HG03097 (cell line): ENCODE measurements around the gene TAS1R2.
"Not testable (repeated sequence)": the region's sequence is repeated elsewhere in the genome, so short reads cannot be mapped to it uniquely, and the experiment has no call there.

Source experiments
- ATAC-seq: cut with Tn5 transposase; IDR thresholded peaks from one replicate; pipeline ENCODE4 v1.9.1; 2021; ENCODE audit not compliant: unreplicated experiment, low FRiP score

Gene TAS1R2

DNA sequence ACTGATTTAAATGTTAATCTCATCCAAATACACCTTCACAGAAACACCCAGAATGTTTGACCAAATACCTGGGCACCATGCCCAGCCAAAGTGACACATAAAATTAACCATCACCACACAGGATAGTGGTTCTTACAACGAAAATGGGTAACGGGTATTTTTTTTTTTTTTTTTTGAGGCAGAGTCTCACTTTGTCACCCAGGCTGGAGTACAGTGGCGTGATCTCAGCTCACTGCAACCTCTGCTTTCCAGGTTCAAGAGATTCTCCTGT lies 11.1 kb upstream of the TAS1R2 start:
- not testable (repeated sequence) for ATAC-seq

DNA sequence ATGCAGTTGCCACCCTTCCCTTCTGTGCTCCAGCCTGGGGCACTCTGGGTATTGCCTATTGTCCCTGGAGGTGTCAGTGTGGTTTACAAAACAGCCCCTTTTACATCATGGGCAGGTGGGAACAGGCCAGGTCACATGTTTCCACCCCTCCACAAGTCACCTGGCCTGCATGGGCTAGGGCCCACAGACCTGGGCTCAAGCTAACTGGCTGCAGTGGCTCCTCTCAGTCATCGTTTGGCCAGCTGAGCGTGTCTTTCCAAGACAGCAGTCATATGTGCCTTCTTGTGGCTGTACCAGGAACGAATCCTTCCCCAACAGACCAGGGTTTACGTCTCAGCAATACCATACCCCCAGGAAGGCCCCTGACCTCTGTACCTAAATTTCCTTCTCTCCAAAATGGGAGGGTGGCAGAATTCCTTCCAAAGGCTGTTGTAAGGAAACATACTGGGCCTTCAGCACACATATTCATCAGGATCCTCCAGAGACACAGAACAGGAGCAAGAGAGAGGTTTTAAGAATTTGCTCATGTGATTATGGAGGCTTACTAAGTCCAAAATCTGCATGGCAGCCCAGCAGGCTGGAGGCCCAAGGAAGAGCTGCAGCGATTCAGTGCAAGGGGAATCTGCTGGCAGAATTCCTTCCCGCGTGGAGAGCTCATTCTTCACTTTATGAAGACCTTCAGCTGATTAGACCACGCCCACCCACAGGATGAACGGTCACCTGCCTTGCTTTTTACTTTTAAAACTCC lies 10.6 kb upstream of the TAS1R2 start:
- ATAC-seq = no peak

DNA sequence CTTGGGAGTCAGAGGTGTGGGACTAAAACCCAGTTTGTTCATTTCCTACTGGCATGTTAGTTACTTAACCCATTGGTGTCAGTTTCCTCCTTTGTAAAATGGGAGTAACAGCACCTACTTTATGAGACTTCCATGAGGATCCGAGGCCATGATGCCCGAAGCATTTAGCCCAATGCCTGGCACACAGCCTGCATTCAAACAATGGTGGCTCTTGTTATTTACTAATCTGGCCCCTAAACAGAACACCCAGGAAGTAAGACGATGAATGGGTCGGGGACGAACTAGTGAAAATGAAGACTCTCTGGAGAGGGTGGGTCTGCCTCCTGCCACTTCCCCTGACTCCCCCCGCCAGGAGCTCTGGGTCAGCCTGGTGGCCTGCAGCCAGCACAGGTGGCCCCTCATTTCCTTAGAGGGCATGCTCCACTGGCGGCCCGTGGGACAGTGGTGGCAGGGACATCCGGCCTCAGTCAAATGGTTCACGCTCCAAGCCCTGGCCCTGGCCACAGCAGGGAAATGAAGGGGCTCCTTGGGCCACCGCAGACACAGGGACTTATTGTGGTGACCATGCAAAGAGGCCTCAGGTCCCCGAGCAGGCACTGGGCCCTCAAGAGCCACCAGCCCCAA lies 9.5 kb upstream of the TAS1R2 start:
- no peak for ATAC-seq

DNA sequence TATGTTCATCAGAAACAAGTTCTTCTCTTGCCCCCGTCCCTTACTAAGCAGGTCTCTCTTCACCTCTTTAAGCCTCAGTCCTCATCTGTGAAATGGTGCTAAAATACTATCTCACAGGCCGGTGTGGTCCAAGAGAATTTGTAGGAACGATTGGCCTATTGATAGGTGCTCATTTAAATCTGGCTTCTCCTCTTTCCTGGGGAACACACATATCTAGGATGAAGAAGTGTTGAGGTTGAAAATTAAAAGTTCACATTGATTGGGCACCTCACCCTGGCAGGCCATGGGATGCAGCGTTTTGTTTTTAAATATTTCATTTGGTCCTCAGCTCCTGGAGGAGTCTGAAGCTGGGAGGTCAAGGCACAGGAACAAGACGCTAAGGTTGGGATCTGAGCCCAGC lies 8.9 kb upstream of the TAS1R2 start:
- no peak for ATAC-seq

DNA sequence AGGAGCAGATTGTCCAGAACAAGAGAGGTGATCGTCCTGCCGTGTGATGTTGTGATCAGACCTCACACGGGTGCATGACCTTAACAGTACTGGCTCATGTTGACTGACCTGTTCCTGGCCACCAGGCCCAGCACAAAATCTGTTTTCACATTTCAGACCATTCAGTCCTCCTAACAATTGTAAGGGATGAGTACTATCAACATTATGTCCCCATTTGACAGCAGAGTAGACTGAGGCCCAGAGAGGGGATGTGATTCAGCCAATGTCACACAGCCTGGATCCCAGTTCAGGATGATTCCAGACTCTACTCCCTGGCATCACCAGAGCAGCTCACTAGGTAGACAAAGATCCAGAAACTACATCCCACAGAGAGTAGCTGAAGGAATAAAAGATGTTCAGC lies 7.4 kb upstream of the TAS1R2 start:
- no peak for ATAC-seq

DNA sequence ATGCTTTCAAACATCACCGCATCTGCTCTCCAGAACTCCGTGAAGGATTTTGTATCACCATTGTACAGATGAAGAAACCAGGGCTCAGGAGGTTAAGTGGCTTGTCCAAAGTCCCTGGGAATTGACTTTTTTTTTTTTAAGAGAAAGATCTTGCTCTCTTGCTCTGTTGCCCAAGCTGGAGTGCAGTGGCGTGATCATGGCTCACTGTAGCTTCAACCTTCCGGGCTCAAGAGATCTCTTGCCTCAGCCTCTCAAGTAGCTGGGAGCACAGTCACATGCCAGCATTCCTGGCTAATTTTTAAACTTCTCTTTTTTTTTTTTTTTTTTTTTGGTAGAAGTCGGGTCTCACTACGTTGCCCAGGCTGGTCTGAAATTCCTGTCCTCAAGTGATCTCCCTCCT lies 6.9 kb upstream of the TAS1R2 start:
- no peak for ATAC-seq

DNA sequence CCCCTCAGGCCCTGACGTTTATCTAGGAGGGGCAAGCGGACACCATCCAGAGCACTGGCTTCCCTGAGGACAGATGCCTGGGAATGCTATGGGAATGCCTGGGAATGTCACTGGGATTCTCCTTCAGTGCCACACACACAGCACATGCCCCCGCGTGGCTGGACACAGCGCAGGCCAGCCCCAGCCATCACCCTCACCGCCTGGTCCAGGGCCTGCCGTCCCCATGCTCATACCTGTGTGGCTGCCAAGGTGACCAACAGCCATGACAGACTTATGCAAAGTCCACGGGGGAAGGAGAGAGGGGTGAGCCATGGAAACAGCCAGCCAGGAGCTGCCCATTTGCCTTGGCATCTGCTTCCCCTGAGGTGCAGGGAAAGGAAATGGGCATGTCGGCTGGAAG lies 5.7 kb upstream of the TAS1R2 start:
- ATAC-seq = no peak

DNA sequence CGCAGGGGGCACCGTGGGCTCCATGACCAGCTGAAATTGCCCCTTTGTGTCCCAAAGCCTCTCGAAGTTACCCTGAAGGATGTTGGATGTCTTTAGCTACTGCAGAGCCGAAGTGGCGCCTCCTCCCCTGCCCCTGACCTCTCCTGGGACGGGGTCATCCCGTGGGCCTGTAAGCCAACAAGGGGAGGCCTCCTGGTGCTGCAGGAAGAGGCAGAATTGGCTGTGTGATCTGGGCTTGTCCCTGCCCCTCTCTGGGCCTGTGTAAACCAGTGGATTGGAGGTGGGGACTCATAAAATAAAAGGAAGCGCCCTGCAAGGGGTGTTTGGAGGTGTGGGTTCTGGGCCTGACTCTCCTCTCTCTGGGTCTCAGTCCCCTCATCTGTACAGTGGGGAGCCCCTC lies 2.1 kb upstream of the TAS1R2 start:
- ATAC-seq = no peak

DNA sequence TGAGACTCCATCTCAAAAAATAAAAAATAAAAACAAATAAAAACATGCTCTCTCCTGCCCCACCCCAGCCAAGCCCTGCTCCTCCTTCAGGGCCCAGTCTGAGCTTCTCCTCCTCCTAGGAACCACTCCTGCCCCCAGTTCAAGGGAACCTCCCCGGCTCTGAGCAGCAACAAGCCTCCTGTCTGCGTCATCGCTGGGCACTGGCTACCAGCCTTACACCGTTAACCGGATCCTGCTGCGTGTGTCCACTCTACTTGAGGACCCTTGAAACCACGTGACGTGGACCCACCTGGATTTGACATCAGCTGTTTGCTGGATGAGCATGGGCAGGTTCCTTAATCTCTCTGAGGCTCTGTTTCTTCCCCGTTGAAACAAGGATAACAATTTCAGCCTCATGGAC lies 1.6 kb upstream of the TAS1R2 start:
- ATAC-seq = no peak

DNA sequence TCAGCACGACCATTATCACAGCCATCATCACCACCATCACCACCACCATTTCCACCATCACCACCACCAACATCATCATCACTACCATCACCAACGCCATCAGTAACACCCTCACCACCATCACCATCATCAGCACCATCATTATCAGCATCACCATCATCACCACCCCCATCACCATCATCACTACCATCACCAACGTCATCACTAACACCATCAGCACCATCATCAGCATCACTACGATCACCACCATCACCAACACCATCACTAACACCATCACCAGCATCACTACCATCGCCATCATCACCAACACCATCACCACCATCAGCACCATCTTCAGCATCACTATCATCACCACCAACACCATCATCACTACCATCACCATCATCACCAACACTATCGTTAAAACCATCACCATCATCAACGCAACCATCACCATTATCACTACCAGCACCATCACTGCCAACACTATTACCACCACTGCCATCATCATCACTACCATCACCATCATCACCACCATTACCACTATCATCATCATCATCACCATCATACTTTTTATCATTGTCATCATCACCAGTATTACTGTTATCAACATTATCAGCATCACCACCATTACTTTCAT lies 1.3 kb downstream of the TAS1R2 start:
- ATAC-seq = no peak

DNA sequence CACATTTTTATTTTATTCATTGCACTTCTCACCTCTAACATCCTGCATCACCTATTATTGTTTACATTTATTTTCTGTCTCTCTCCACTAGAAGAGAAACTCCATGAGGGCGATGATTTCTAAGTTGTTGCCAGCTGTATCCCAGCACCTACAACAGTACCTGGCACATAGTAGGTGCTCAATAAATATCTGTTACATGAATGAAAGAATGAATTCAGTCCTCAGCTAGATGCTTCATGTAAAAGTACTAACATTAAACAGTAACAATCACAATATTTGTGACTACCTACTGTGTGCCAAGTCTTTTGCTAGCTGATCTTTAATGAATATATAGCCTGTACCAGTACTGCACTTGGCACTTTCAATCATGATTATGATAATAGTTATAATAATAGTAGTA lies 3.0 kb downstream of the TAS1R2 start:
- no peak for ATAC-seq

DNA sequence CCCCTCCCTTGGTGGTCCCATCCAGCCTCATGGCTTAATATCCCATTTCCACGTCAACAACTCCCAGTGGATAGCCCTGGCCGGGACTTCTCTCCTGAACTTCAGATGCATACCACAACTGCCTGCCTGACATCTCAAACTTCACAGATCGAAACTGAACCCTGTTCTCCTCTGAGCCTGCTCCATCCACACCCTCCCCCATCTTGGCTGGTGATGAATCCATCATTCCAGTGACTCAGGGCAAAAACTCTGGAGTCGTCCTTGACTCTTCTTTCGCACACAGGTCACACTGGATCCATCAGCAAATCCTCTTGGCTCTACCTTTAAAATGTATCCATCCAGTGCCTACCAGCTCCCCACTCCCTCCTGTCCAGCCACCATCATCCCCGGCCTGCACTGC lies 3.9 kb downstream of the TAS1R2 start:
- ATAC-seq = no peak

DNA sequence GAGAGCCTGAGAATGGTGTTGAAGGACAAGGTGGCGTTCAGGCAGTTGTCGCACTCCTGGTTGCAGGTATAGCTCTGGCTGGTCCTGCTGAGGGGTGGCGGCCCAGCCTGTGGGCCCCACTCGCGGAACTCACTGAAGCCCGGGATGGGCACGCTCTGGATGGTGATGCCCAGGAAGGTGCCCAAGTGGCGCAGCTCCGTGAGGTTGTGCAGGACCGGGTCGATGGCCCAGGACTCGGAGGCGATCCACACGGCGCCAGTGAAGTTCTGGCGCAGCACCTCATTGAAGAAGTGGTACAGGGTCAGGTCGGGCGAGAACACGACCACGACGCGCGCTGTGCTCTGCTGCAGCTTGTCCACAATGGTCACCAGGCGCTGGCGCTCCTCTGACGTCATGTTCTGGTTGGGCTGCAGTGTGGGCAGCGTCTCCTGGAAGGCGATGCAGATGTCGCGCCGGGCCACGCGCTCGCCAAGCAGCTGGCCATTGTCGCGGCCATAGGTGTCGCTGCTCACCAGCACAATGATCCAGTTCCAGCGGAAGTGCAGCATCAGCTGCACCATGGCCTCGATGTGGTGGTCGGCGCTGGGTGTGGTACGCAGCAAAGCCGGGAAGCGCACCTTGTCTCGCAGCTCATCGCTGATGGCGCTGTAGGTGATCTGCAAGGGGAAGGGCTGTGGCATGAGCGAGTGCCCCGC lies 5.0 kb downstream of the TAS1R2 start:
- no peak for ATAC-seq

DNA sequence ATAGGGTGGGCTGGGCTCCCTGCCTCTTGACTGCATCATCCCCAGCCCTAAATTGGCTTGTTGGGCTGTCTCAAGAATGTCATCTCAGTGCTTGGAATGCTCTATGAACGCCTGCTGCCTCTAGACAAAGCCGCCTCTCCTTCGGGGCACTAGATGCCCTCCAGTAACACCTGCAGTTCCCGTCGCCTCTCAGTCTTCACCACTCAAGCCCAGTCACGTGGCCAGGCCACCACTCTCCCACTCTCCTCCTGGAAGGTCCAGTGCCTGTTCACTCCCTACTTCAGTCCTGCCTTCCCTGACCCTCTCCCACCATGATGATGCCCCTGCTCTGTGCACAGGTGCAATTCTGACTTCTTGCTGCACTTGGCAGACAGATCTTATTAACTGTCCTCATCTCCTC lies 7.0 kb downstream of the TAS1R2 start:
- ATAC-seq = no peak

DNA sequence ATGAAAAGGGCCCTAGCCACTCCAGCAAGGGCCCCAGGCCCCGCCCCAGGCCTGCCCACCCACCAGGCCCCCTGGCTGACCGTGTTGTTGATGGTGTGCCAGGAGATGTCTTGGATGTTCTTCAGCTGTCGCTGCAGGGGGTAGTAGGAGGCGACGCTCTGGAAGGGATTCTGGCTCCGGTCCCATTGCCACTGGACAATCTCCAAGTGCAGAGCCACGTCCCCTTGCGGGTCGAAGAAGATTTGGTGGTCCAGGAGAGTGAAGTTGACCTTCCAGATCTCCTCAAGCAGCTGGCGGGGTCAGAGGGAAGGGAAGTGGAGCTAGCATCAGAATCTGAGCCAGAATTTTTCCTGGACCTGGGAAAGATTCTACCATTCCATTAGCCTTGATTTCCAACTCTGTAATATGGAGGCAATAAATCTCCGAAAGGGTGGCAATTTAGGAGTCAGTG lies 10.2 kb downstream of the TAS1R2 start:
- ATAC-seq = no peak

DNA sequence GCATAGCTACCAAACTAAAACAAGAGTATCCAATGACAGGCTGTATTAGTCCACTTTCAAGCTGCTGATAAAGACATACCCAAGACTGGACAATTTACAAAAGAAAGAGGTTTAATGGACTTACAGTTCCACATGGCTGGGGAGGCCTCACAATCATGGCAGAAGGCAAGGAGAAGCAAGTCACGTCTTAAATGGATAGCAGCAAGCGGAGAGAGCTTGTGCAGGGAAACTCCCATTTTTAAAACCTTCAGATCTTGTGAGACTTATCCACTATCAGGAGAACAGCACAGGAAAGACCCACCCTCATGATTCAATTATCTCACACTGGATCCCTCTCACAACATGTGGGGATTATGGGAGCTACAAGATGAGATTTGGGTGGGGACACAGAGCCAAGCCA lies 11.7 kb downstream of the TAS1R2 start:
- ATAC-seq = not testable (repeated sequence)

DNA sequence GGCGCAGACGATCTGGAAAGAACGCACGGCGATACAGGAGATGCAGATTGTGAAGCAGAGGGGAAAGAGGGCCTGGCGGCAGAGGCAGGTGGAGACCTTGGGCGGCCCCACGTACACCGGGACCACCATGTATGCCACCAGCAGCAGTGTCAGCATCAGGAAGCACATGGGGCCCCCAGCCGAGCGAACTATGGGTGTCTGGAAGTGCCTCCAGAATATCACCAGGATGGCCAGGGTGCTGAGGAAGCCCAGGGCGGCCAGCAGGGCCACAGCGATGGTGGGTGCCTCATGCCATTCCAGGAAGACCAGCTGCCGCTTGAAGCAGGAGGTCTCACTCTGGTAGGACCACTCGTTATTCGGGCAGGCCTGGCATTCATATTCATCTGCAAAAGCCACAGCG lies 19.3 kb downstream of the TAS1R2 start:
- ATAC-seq = no peak

DNA sequence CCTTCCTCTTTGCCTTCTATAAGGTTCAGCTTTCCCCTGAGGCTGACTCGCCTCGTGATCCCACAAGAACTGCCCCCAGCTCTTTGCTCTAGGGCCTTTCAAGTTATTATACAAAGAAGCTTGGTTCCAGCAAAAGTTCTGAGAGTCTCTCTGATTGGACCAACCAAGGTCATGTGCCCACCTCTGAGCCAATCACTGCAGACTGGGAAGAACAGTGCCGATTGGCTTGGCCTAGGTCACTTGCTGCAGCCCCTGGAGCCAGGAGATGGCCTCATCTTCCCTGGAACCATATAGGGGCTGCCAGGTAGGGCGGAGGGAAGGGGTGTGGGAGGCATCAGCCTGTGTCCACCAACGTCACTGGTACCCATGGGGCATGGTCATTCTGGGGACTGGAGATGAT lies 22.8 kb downstream of the TAS1R2 start:
- ATAC-seq = no peak

DNA sequence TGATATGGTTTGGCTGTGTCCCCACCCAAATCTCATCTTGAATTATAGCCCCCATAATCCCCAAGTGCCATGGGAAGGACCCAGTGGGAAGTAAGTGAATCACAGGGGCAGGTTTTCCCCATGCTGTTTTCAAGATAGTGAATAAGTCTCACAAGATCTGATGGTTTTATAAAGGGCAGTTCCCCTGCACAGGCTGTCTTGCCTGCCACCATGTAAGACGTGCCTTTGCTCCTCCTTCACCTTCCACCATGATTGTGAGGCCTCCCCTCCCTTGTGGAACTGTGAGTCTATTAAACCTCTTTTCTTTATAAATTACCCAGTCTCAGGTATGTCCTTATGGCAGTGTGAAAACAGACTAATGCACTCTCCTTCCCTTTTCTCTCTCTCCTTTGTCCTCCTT lies 27.1 kb downstream of the TAS1R2 start:
- not testable (repeated sequence) for ATAC-seq

DNA sequence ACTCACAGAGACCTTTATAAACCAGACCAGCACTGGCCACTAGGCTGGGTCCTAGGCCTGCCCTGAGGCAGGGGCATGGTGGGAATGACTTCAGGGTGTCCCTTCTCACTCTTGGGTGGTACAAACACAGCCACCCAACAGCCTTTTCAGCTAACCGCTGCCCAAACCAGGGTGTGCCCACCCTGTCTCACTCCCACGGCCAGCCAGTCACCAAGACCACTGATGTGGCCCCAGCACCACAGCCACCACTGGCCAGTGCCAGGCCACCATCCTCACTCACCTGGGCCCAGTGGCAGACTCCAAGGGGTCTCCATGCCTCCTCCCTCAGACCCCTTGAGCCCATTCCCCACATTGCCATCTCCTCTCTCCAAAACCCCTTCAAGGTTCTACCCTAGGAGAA lies 27.8 kb downstream of the TAS1R2 start:
- ATAC-seq = no peak

DNA sequence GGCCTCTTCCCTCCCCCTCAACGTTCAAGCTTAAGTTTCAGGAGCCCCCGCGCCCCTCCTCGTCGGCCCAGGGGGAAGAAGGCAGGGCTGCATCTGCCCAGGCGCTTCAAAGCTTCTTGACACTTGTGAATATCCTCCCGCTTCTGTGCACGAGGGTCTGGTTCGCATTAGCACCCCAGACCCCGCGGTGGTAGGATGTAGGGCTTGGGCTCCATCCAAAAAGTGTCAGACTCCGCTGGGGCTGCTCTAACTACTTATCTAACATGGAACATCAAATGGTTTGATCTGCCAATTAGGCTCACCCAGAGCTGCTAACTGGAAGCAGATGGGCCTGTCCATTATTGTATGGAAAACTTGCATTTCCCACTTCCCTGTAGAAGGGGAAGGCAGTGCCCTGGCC lies 28.9 kb downstream of the TAS1R2 start:
- ATAC-seq = no peak

DNA sequence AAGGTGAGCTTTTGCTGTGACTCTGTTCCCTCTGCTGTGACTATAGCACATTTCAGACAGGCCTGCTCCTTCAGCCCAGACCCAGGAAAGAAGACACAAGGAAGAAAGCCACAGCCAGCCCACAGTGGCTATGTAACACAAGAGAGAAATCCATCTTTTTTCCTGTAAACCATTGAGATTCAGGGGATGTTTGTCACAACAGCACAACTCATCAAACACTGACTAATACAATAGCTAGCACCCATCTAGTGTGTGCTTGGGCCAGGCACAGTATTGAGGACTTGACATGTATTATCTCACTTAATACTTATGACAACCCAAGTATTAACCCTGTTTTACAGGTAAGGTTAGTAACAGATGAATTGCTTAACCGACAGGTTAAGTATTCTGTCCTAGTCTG lies 29.8 kb downstream of the TAS1R2 start:
- ATAC-seq = no peak
